ENCODE data around the gene GALNT10. TPM values are rescaled to one million over a fixed set of nuclear protein-coding genes. Genes with fewer than 3 reads are reported as not detected.

GALNT10 gene
- total RNA-seq, 1 donor from 2014 or later, result 4.8 TPM

DNA sequence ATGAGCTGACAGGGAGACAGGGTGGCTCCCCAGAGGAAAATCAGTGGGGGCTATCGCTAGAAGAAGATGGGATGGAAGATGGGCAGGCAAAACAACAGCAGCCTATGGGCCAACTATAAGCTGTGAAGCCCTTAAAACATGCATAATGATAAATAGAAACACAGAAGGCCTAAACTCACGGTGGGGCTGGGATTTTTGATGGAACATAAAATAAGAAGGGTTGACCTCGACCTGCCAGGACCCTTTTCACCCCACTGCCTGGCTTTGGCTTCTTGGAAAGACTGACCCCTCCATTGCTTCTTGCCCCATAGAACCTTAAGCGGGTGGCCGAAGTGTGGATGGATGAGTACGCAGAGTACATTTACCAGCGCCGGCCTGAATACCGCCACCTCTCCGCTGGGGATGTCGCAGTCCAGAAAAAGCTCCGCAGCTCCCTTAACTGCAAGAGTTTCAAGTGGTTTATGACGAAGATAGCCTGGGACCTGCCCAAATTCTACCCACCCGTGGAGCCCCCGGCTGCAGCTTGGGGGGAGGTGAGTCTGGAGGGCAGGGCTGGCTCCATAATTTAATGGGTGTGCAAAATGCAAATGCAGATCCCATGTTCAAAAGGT lies 218.8 kb downstream of the GALNT10 start:
- Mint-ChIP-seq H3K4me1 (ENCODE audit: low read depth, unreplicated experiment) (peaks cover 5% of the 10 kb centered on the region), H3K4me3 (ENCODE audit: unreplicated experiment) (no peak overlapping the region), H3K27me3 (ENCODE audit: unreplicated experiment) (no peaks in the 10 kb centered on the region), H3K27ac (ENCODE audit: unreplicated experiment) (no peak overlapping the region), H3K9me3 (ENCODE audit: unreplicated experiment) (peaks cover 4% of the 10 kb centered on the region), H3K36me3 (ENCODE audit: unreplicated experiment) (peaks cover 2% of the 10 kb centered on the region)
- DNase-seq, result no peak
- TF ChIP-seq, protein P1, sequence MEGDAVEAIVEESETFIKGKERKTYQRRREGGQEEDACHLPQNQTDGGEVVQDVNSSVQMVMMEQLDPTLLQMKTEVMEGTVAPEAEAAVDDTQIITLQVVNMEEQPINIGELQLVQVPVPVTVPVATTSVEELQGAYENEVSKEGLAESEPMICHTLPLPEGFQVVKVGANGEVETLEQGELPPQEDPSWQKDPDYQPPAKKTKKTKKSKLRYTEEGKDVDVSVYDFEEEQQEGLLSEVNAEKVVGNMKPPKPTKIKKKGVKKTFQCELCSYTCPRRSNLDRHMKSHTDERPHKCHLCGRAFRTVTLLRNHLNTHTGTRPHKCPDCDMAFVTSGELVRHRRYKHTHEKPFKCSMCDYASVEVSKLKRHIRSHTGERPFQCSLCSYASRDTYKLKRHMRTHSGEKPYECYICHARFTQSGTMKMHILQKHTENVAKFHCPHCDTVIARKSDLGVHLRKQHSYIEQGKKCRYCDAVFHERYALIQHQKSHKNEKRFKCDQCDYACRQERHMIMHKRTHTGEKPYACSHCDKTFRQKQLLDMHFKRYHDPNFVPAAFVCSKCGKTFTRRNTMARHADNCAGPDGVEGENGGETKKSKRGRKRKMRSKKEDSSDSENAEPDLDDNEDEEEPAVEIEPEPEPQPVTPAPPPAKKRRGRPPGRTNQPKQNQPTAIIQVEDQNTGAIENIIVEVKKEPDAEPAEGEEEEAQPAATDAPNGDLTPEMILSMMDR (IDR thresholded peaks at IDR 0.05; ENCODE audit: partially characterized antibody, unreplicated experiment), result no peak

DNA sequence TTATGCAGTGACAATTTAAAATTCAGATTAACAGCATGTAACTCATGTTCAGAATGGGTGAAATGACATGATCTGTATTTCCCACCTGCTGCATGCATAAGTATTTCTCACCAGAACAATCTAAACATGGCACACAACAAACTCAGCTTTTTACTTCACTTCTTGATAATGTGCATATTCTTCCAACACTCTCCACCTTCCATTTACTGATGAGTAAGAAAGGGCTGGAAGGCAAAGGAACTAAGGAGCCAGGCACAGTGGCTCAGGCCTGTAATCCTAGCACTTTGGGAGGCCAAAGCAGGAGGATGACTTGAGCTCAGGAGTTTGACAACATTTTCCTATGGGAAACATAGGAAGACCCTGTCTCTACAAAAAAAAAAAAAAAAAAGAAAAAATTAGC lies 219.5 kb downstream of the GALNT10 start:
- no peaks in the 10 kb centered on the region for H3K27me3 Mint-ChIP-seq (ENCODE audit: unreplicated experiment)
- H3K4me1 Mint-ChIP-seq (ENCODE audit: low read depth, unreplicated experiment), result peaks cover 5% of the 10 kb centered on the region
- no peak overlapping the region for H3K27ac Mint-ChIP-seq (ENCODE audit: unreplicated experiment)
- TF ChIP-seq, protein P1 (IDR thresholded peaks at IDR 0.05; ENCODE audit: partially characterized antibody, unreplicated experiment), result no peak
- peaks cover 4% of the 10 kb centered on the region for H3K36me3 Mint-ChIP-seq (ENCODE audit: unreplicated experiment)
- DNase-seq, result no peak
- H3K9me3 Mint-ChIP-seq (ENCODE audit: unreplicated experiment), result peaks cover 4% of the 10 kb centered on the region
- H3K4me3 Mint-ChIP-seq (ENCODE audit: unreplicated experiment), result no peak overlapping the region

DNA sequence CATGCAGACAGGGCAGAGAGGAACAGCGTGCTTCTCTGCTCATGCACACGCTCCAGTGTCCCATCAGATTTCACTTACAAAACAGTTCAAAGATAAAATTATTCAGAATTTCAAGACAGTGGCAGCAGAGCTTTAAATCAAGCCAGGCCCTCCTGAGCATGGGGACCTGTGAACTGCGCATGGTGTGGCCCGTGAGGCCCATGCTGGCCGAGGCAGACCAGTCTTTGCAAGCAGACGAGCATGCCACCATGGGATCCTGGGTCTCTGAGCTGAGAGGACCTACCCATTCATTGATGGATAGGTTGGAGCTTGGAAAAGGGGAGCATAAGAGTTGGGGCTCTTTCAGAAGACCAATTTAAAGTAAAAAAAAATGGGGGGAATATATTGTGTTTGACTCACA lies 220.3 kb downstream of the GALNT10 start:
- H3K9me3 Mint-ChIP-seq (ENCODE audit: unreplicated experiment), result peaks cover 4% of the 10 kb centered on the region
- H3K4me1 Mint-ChIP-seq (ENCODE audit: low read depth, unreplicated experiment), result peaks cover 5% of the 10 kb centered on the region
- no peaks in the 10 kb centered on the region for H3K27me3 Mint-ChIP-seq (ENCODE audit: unreplicated experiment)
- H3K36me3 Mint-ChIP-seq (ENCODE audit: unreplicated experiment), result peaks cover 4% of the 10 kb centered on the region
- TF ChIP-seq, protein P1 (IDR thresholded peaks at IDR 0.05; ENCODE audit: partially characterized antibody, unreplicated experiment), result no peak
- DNase-seq, result no peak
- no peak overlapping the region for H3K4me3 Mint-ChIP-seq (ENCODE audit: unreplicated experiment)
- H3K27ac Mint-ChIP-seq (ENCODE audit: unreplicated experiment), result no peak overlapping the region

DNA sequence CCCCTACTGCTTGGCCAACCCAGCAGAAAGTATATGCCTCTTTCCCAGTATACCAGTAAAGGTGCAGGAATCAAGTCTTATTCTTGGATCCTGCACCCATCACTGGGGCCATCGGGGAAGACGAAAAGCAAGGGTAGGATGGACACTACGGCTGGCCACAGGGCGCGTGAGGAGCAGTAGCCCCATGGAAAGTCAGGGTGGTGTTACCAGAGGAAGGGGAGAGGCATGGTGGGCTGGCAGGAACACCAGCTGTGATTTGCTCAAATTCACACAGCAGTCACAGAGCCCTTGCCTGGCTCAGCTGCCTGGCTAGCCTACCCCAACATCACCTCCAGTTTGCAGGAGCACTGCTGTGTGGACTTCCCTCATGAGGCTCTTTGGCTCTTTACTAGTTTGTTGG lies 220.8 kb downstream of the GALNT10 start:
- DNase-seq, result no peak
- Mint-ChIP-seq H3K27me3 (ENCODE audit: unreplicated experiment) (no peaks in the 10 kb centered on the region), H3K4me3 (ENCODE audit: unreplicated experiment) (no peak overlapping the region), H3K27ac (ENCODE audit: unreplicated experiment) (no peak overlapping the region), H3K4me1 (ENCODE audit: low read depth, unreplicated experiment) (peaks cover 5% of the 10 kb centered on the region), H3K36me3 (ENCODE audit: unreplicated experiment) (peaks cover 4% of the 10 kb centered on the region), H3K9me3 (ENCODE audit: unreplicated experiment) (peaks cover 4% of the 10 kb centered on the region)
- TF ChIP-seq, protein P1 (IDR thresholded peaks at IDR 0.05; ENCODE audit: partially characterized antibody, unreplicated experiment), result no peak

DNA sequence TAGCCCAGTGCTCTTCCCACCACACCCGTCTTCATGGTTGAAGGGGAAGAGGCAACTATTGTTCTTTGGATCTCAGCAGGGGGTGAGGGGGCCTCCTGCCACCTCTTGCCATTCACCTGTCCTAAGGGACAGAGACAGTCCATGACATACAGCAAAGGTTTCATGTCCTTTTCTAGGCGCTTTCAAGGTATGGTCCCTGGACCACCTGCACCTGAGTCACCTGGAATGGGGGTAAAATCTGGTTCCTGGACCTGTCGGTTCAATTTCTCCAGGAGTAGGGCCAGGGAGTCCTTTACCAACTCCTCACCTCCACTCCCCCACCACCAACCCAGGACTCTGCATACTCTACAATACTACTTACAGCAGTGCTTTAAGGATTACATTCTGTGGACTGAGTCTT lies 221.8 kb downstream of the GALNT10 start:
- TF ChIP-seq, protein P1 (IDR thresholded peaks at IDR 0.05; ENCODE audit: partially characterized antibody, unreplicated experiment), result no peak
- Mint-ChIP-seq H3K27ac (ENCODE audit: unreplicated experiment) (no peak overlapping the region), H3K36me3 (ENCODE audit: unreplicated experiment) (peaks cover 4% of the 10 kb centered on the region)

More for the DNA sequence above, 221.8 kb downstream of the GALNT10 start:
- H3K4me3 Mint-ChIP-seq (ENCODE audit: unreplicated experiment), result no peak overlapping the region
- peaks cover 3% of the 10 kb centered on the region for H3K9me3 Mint-ChIP-seq (ENCODE audit: unreplicated experiment)
- DNase-seq, result no peak
- peaks cover 5% of the 10 kb centered on the region for H3K4me1 Mint-ChIP-seq (ENCODE audit: low read depth, unreplicated experiment)
- H3K27me3 Mint-ChIP-seq (ENCODE audit: unreplicated experiment), result peaks cover 1% of the 10 kb centered on the region
